Coronary artery (tissue), 2 donors: ENCODE measurements around the gene VWDE.
"Not testable (repeated sequence)": the region's sequence is repeated elsewhere in the genome, so short reads cannot be mapped to it uniquely, and the experiment has no call there.

ENCODE experiments used
- DNase-seq: peaks from one replicate; pipeline ENCODE4 v3.0.0-alpha.2; 2017; ENCODE audit warnings: low spot score
- H3K27ac ChIP-seq, 2 donors: fragments of 200-600 bp; sonication (generic); one replicate each; pipeline ENCODE4 v1.5.1; 2016 to 2019
- H3K4me3 ChIP-seq: fragments of 200-600 bp; sonication (generic); 2 replicates; pipeline ENCODE4 v1.5.1; 2016; ENCODE audit warnings: mild to moderate bottlenecking, moderate library complexity
- TF ChIP-seq, protein P1 (sequence below): fragments of 200-600 bp; sonication (generic); IDR thresholded peaks from one replicate; pipeline ENCODE4 v1.5.1; 2019; ENCODE audit warnings: antibody characterized with exemption

Gene VWDE

DNA sequence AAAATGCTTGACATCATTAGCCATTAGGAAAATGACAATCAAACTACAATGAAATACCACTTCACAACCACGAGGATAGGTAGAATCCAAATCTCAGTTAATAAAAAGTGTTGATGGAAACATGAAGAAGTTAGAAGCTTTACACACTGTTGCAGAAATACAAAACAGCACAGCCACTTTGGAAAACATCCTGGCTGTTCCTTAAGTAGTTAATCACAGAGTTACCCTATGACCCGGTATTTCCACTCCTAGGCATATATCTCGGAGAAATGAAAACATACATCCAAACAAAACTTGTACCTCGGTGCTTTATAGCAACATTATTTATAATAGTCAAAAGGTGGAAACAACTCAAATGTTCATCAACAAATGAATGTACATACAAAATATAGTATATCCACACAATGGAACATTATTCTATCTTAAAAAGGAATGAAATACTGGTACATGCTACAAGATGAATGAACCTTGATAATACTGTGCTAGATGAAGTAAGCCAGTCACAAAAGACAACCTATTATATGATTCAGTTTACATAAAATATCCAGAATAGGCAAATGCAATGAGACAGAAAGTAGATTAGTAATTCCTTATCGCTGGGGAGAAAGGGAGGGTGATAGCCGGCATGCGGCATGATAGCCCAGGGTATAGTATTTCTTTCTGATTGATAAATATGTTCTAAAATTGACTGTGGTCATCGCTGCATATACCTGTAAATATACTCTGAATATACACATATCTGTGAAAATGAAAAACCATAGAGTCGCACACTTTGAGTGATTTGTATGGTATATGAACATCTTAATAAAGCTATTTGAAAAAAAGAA, 1.9 kb downstream of the VWDE start:
- Histone ChIP-seq H3K4me3 (no peak overlapping the region), H3K27ac (no peak overlapping the region)
- TF ChIP-seq, protein P1, sequence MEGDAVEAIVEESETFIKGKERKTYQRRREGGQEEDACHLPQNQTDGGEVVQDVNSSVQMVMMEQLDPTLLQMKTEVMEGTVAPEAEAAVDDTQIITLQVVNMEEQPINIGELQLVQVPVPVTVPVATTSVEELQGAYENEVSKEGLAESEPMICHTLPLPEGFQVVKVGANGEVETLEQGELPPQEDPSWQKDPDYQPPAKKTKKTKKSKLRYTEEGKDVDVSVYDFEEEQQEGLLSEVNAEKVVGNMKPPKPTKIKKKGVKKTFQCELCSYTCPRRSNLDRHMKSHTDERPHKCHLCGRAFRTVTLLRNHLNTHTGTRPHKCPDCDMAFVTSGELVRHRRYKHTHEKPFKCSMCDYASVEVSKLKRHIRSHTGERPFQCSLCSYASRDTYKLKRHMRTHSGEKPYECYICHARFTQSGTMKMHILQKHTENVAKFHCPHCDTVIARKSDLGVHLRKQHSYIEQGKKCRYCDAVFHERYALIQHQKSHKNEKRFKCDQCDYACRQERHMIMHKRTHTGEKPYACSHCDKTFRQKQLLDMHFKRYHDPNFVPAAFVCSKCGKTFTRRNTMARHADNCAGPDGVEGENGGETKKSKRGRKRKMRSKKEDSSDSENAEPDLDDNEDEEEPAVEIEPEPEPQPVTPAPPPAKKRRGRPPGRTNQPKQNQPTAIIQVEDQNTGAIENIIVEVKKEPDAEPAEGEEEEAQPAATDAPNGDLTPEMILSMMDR, result no peak
- DNase-seq, result no peak

DNA sequence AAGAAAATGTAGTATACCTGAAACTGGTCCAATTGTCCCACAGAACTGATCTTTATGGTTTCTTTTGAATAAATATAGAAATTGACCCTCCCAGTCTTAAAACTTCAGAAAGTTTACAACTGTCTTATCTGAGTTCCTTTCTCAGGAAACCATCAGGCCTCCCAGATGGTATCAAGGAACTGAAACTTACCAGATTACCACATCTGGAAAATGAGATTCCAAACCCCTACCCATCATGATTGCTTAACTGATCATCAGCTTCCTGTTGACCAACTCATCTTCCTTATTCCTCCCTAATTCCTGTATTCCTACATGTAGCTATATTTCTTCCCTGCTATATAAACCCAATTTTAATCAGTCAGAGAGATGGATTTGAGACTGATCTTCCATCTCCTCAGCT, 5.5 kb downstream of the VWDE start:
- TF ChIP-seq, protein P1, result no peak
- H3K27ac ChIP-seq, result no peak overlapping the region
- no peak for DNase-seq
- H3K4me3 ChIP-seq, result no peak overlapping the region

DNA sequence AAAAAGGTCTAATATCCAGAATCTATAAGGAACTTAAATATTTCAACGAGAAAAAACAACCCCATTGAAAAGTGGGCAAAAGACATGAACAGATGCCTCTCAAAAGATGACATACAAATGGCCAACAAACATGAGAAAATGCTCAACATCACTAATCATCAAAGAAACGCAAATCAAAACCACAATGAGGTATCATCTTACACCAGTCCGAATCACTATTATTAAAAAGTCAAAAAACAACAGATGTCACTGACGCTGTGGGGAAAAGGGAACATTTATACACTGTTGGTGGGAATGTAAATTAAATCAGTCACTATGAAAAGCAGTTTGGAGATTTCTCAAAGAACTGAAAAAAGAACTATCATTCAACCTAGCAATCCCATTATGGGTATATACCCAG, 6.0 kb downstream of the VWDE start:
- Histone ChIP-seq H3K4me3 (no peak overlapping the region), H3K27ac (no peak overlapping the region)
- DNase-seq, result no peak
- TF ChIP-seq, protein P1, result no peak

DNA sequence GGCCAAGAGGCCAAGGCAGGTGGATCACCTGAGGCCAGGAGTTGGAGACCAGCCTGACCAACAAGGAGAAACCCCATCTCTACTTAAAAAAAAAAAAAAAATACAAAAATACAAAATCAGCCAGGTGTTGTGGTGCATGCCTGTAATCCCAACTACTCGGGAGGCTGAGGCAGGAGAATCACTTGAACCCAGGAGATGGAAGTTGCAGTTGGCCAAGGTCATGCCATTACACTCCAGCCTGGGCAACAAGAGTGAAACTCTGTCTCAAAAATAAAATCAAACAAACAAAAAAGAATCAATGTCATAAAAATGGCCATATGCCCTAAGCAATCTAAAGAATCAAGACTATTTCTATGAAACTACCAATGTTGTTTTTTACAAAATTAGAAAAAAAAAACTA, 7.0 kb downstream of the VWDE start:
- not testable (repeated sequence) for DNase-seq, H3K4me3 ChIP-seq

DNA sequence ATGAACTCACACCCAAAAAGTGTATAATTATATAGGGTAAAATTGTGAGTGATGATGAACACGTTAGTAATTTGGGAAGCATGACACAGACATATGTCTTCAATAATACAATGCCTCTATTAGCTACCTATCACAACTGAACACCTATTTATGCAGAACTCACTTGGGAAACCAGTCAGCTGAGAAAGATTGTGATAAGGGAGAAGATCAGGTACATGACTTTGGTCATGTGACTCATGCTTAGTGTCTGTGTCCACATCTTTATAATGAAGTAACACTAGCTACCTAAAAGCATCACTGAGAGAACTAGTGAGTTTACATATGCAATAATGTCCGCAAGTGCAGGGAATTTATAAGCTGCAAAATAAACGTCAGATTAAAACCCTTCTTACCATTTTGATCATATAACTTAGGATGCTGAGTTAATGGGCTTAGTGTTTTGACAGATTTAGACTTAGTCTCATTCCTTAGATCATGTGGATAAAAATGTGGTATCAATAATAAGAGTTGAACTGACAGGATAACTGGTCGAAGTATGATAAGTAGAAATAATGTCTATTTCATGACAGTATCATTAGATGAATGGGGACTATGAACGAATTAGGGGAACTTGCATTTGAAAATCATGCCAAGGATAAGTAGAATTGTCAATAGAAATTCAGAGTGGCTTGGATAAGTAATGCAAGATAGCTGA, 11.6 kb downstream of the VWDE start:
- TF ChIP-seq, protein P1, result no peak
- Histone ChIP-seq H3K4me3 (no peak overlapping the region), H3K27ac (no peak overlapping the region)
- no peak for DNase-seq

More for the DNA sequence above, 7.0 kb downstream of the VWDE start:
- H3K27ac ChIP-seq, result not testable (repeated sequence)

DNA sequence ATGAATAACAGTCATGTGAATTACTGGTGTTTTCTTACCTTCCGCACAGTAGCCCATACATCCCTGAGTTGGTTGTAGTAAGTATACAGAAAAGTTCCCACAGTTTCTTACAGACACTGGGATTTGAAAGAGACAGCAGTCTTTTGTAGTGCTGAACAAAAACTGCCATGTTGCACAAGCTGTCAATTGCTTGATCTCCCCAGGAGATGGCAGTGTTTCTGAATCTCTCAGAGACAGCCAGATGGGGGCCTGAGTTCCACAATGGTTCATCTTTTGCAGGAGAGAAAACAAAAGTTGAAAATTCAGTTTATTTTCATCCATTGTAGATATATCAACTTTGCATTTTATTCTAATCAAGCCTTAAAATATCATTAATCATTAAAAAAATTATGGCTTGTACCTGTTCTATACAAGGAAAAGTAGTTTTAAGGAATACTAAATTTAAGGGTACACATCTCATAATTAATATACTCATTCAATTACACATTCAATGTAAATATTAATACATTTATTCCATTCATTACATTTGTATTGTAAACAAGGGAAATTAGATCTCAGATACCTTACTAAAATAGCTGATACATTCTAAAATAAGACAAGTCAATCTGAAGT, 14.5 kb downstream of the VWDE start:
- TF ChIP-seq, protein P1, result no peak
- no peak for DNase-seq
- Histone ChIP-seq H3K27ac (no peak overlapping the region), H3K4me3 (no peak overlapping the region)

DNA sequence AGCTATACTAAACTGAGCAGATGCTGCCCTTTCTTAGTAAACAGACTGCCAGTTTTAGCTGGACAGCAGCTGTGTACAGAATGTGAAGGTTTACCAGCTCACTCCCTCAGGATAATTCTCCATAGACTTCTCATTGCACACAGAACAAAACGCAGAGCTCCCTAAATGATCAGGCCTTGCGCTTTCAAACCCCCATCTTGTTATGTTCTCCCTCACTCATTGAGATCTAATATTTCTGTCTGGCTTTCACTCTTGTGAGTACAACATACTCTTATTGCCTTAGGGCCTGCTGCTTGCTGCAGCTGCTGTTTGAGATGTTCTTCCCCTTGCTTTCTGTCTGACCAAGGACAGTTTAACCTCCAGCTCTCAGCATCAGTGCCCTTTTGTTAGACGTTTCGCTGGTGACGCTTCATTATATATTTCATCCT, 17.3 kb downstream of the VWDE start:
- H3K27ac ChIP-seq, result no peak overlapping the region
- TF ChIP-seq, protein P1, result no peak
- no peak for DNase-seq
- H3K4me3 ChIP-seq, result no peak overlapping the region
